ENCODE data around the gene SARS1.

DNA sequence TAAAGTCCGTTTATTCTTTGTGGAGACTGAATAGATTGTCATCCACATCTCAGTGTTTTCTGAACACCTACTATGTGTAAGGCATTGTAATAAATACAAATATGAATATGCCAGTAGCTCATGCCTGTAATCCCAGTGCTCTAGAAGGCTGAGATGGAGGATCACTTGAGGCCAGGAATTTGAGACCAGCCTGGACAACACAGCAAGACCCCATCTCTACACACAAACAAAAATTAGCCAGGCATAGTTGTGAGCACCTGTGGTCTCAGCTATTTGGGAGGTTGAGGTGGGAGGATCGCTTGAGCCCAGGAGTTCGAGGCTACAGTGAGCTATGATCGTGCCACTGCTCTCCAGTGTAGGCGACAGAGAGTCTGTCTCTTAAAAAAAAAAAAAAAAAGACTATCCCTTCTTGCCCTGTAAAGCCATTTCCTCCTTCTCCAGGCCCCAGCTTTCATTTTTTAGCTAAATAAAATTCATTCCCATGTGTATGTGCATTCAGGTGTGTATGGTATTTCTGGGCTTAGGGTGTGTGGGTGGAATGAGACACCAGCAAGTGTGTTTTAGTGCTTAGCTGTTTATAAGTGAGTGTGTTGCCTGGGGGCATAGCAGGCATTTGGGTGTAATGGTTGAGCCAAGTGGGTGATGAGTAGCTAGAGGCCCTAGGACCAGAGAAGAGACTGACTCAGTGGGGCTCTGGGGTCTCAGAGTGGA, 43.4 kb downstream of the SARS1 start:
- TF ChIP-seq, protein P1, sequence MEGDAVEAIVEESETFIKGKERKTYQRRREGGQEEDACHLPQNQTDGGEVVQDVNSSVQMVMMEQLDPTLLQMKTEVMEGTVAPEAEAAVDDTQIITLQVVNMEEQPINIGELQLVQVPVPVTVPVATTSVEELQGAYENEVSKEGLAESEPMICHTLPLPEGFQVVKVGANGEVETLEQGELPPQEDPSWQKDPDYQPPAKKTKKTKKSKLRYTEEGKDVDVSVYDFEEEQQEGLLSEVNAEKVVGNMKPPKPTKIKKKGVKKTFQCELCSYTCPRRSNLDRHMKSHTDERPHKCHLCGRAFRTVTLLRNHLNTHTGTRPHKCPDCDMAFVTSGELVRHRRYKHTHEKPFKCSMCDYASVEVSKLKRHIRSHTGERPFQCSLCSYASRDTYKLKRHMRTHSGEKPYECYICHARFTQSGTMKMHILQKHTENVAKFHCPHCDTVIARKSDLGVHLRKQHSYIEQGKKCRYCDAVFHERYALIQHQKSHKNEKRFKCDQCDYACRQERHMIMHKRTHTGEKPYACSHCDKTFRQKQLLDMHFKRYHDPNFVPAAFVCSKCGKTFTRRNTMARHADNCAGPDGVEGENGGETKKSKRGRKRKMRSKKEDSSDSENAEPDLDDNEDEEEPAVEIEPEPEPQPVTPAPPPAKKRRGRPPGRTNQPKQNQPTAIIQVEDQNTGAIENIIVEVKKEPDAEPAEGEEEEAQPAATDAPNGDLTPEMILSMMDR (IDR thresholded peaks at IDR 0.05): no peak
- TF ChIP-seq EZH2 (IDR thresholded peaks at IDR 0.05; ENCODE audit: borderline replicate concordance, insufficient read depth, low read depth, low read length, poor library complexity, severe bottlenecking): no peak

Data from B cell (primary cell).